Immature natural killer cell (primary cell): ENCODE results near the gene HEYL. TPM values are rescaled to one million over a fixed set of nuclear protein-coding genes. Genes with fewer than 3 reads are reported as not detected.

Experiments
- DNase-seq, 3 donors: peaks; one replicate each; pipeline ENCODE4 v3.0.0; 2022; ENCODE audit warnings: mixed read lengths in 1 of 3
- H3K27ac Mint-ChIP-seq, 6 donors: one replicate each; pipeline ENCODE4 v1.8.0; 2020; ENCODE audit warnings: mixed read lengths in 6 of 6, mild to moderate bottlenecking in 5 of 6, inconsistent platforms in 4 of 6, moderate library complexity in 3 of 6
- H3K27me3 Mint-ChIP-seq, 3 donors: one replicate each; pipeline ENCODE4 v1.8.0; 2020 to 2021; ENCODE audit warnings: low read depth in 3 of 3, mild to moderate bottlenecking in 3 of 3, mixed read lengths in 3 of 3, moderate library complexity in 3 of 3, inconsistent platforms in 1 of 3
- H3K36me3 Mint-ChIP-seq, 3 donors: one replicate each; pipeline ENCODE4 v1.8.0; 2020; ENCODE audit warnings: mixed read lengths in 3 of 3, inconsistent platforms in 2 of 3, mild to moderate bottlenecking in 2 of 3
- H3K4me1 Mint-ChIP-seq, 2 donors: one replicate each; pipeline ENCODE4 v1.8.0; 2020; ENCODE audit warnings: inconsistent platforms in 2 of 2, mild to moderate bottlenecking in 2 of 2, mixed read lengths in 2 of 2, moderate library complexity in 1 of 2
- H3K4me3 Mint-ChIP-seq, 5 donors: one replicate each; pipeline ENCODE4 v1.8.0; 2020; ENCODE audit warnings: mild to moderate bottlenecking in 5 of 5, mixed read lengths in 5 of 5, inconsistent platforms in 3 of 5, moderate library complexity in 3 of 5
- H3K9me3 Mint-ChIP-seq, 6 donors: one replicate each; pipeline ENCODE4 v1.8.0; 2020; ENCODE audit warnings: mild to moderate bottlenecking in 6 of 6, mixed read lengths in 6 of 6, inconsistent platforms in 4 of 6, moderate library complexity in 3 of 6
- polyA plus RNA-seq, 3 donors: library from polyadenylated mRNA; unstranded; fragments of 300-500 nt; fragmentation: Illumina TruSeq; gene quantifications; one replicate each; pipeline ENCODE4 v1.2.3, GENCODE V29; 2021

The HEYL gene
- polyA plus RNA-seq, 3 donors from 2014 or later = not detected

DNA sequence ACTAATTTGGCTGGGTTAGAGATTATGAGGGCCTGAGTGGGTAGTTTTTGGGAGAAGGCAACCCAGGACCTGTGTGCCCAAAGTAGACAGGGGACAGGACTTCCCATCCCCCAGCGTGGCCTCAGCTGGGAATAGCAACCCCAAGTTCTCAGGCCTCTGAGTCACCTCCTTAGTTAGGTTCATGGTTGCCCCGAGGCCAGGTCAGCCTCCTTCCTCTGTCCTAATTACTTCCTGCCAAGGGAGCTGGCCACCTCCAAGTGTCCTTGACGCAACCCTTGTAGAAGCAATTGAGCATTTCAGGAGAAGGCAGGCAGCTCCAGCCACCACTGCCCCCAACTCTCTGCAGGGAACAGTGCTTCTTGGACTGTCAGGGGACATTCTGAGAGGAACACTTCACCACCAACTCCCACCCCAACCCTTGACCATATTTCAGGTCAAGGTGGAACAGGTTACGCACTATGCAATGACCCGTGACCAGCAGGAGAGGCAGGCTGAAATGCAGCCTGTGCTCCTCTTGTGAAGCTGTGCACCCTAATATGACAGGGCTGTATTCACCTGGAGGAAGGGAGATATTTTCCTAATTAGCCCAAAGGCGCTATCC is 37.6 kb upstream of the HEYL start:
- DNase-seq = no peak
- Mint-ChIP-seq H3K9me3 (no peaks in the 10 kb centered on the region), H3K27ac (no peak overlapping the region), H3K4me1 (peaks cover 0 to 2% of the 10 kb centered on the region in 2 donors), H3K27me3 (peaks cover 2 to 16% (median 5%) of the 10 kb centered on the region in 3 donors), H3K36me3 (peaks cover 0 to 3% (median 0%) of the 10 kb centered on the region in 3 donors), H3K4me3 (no peak overlapping the region)

- Mint-ChIP-seq H3K9me3 (no peaks in the 10 kb centered on the region), H3K4me3 (no peak overlapping the region), H3K27ac (no peak overlapping the region), H3K36me3 (no peaks in the 10 kb centered on the region), H3K27me3 (peaks cover 7 to 20% (median 8%) of the 10 kb centered on the region in 3 donors), H3K4me1 (peaks cover 0 to 2% of the 10 kb centered on the region in 2 donors)
- no peak for DNase-seq
Observed at GRCh38 chr1:39675220-39675619, 35.8 kb upstream of the HEYL start.

- peaks cover 8 to 27% (median 11%) of the 10 kb centered on the region in 3 donors for H3K27me3 Mint-ChIP-seq
- no peaks in the 10 kb centered on the region for H3K9me3 Mint-ChIP-seq
- no peak overlapping the region for H3K4me3 Mint-ChIP-seq
- H3K27ac Mint-ChIP-seq = no peak overlapping the region
- DNase-seq = no peak
- H3K4me1 Mint-ChIP-seq = peaks cover 0 to 2% of the 10 kb centered on the region in 2 donors
- no peaks in the 10 kb centered on the region for H3K36me3 Mint-ChIP-seq
Observed at GRCh38 chr1:39673215-39673614, 33.8 kb upstream of the HEYL start.

DNA sequence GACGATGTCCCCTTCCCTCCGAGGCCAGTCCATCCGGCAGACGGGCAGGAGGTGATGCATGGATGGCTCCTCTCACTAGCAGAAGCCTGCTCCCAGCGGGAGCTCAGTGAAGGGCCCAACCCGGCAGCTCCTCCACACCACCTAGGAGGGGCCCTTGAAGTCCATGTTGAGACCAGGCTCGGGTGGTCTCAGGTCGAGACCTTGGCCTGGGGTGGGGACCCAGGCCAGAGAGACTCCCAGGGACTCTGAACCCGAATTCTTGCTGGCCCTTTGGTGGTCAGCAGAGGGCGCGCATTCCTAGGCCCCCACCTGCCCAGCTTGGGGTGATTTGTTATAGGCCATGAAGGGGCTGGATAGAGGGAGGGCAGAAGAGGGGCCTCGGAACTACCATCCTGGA is 33.1 kb upstream of the HEYL start:
- Mint-ChIP-seq H3K27me3 (peaks cover 9 to 28% (median 11%) of the 10 kb centered on the region in 3 donors), H3K36me3 (no peaks in the 10 kb centered on the region), H3K4me3 (peak overlapping the region; percentile 33 to 67 (median 61)), H3K9me3 (no peaks in the 10 kb centered on the region), H3K27ac (no peak overlapping the region), H3K4me1 (peaks cover 0 to 2% of the 10 kb centered on the region in 2 donors)
- DNase-seq = peak in 1 of 3 donors; percentile 17

DNA sequence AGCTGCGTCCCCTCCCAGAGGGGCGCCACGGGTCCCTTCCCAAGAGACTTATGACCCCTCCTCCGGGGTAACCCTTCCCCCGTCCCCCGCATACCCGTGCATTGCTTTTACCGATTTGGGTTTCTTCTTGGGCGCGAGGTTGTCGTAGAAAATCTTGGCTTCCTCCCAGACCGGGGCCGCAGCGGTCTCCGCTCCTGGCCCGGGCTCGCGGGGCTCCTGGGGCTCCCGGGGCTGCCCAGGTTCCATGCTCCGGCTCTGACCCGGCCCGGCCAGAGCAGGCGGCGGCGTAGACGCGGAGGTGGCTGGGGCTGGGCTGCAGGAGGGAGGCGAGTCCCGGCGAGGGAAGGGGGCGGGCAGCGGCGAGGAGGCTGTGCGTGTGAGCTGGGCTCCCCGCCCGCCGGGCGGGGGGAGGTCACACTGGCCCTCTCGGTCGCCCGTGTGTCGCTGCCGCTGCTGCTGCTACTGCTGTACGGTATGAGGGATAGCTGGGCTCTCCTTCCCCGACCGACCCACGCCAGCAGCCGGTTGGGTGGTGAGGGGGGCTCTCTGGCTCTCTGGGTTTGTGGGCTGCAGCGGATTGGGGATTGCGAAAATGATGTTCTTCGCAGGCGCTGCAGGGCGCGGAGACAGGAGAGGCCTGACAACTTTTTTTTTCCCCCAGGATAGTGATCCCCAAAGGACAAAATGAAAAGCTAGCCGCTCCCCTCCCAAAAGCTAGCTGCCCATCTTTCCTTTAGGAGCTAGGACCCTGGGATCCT is 32.5 kb upstream of the HEYL start, which contains the start of gene NT5C1A:
Gene NT5C1A, minus strand, starts transcription at position 315 of the 758 bp plus-strand sequence. Its CDS starts 69 bp downstream, at position 246.
- H3K27ac Mint-ChIP-seq = no peak within 1 kb of the TSS
- H3K27me3 Mint-ChIP-seq = peaks cover 9 to 28% (median 11%) of the 10 kb centered on the region in 3 donors
- peak in 2 of 3 donors; percentile 8 to 9 for DNase-seq
- peaks cover 0 to 2% of the 10 kb centered on the region in 2 donors for H3K4me1 Mint-ChIP-seq
- no peaks in the 10 kb centered on the region for H3K9me3 Mint-ChIP-seq
- peak within 1 kb of the TSS; percentile 33 to 67 (median 61) for H3K4me3 Mint-ChIP-seq
- no peaks in the 10 kb centered on the region for H3K36me3 Mint-ChIP-seq

DNA sequence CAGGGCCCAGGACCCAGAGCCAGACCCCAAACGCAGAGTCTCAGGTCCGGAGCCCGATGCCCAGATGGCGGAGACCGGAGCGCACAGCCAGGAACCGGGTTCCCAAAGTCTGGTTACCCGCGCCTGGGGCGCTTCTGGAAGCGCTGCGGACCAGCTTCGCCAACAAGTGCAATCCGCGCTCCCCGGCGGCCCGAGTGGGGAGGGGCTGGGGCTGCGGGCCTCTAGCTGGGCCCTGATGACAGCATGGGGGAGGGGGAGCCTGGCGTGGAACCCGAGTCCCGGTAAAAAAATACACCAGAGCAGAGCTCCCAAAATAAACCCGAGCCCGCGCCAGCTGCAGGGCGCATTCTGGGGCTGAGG is 32.0 kb upstream of the HEYL start:
- Mint-ChIP-seq H3K4me1 (peaks cover 0 to 2% of the 10 kb centered on the region in 2 donors), H3K27ac (no peak overlapping the region), H3K9me3 (no peaks in the 10 kb centered on the region), H3K36me3 (no peaks in the 10 kb centered on the region), H3K27me3 (peaks cover 9 to 28% (median 11%) of the 10 kb centered on the region in 3 donors), H3K4me3 (no peak overlapping the region)
- DNase-seq = no peak

DNA sequence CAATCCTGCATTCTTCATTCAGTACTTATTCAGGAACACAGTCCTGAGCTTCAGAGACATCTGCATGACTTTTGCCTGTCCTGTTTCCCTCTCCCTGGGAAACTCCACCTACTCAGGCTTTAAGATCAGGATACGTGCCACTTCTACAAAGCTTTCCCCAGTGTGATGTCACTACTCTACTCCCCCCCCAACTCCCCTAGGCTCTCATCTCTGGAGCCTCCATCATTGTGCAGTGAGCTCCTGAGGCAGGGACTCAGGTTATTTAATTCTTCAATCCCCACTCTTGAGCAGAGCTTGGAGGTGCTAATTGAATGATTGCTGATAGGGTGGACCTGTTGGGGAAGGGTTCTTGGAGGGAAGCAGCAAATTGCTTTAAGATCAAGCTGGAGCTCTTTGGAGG is 31.2 kb upstream of the HEYL start:
- Mint-ChIP-seq H3K4me1 (peaks cover 0 to 2% of the 10 kb centered on the region in 2 donors), H3K27me3 (peaks cover 9 to 26% (median 11%) of the 10 kb centered on the region in 3 donors), H3K36me3 (no peaks in the 10 kb centered on the region), H3K4me3 (peak overlapping the region in 2 of 5 donors; percentile 18 to 20), H3K27ac (no peak overlapping the region), H3K9me3 (no peaks in the 10 kb centered on the region)
- DNase-seq = no peak

- Mint-ChIP-seq H3K36me3 (no peaks in the 10 kb centered on the region), H3K4me3 (no peak overlapping the region), H3K9me3 (no peaks in the 10 kb centered on the region), H3K4me1 (peaks cover 0 to 2% of the 10 kb centered on the region in 2 donors), H3K27ac (no peak overlapping the region), H3K27me3 (peaks cover 7 to 25% (median 12%) of the 10 kb centered on the region in 3 donors)
- DNase-seq = no peak
Observed at GRCh38 chr1:39668894-39669293, 29.5 kb upstream of the HEYL start.

DNA sequence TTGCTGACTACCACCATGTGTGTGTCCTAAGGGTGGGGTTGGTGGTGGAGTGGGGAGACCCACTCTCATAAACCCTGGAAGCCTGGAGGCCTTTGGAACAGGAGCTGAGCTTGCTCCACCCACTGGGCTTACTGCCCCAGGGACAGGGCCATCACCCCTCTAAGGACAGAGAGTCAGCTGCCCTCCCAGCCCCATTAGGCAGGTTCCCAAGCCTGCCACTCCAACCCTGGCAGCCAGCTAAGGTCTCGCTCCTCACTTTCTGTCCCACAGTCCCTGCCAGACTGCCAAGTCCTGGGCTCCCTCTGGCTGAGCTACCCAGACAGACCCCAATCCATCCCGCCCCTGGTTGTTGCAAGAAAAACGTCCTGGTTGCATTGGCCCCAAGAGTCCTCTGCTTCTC is 28.7 kb upstream of the HEYL start:
- no peak overlapping the region for H3K27ac Mint-ChIP-seq
- peaks cover 7 to 20% (median 12%) of the 10 kb centered on the region in 3 donors for H3K27me3 Mint-ChIP-seq
- no peak overlapping the region for H3K4me3 Mint-ChIP-seq
- H3K36me3 Mint-ChIP-seq = no peaks in the 10 kb centered on the region
- H3K4me1 Mint-ChIP-seq = peaks cover 0 to 2% of the 10 kb centered on the region in 2 donors
- DNase-seq = no peak
- H3K9me3 Mint-ChIP-seq = no peaks in the 10 kb centered on the region

GRCh38 chr1:39666772-39667171 is 27.3 kb upstream of the HEYL start:
- Mint-ChIP-seq H3K4me1 (no peaks in the 10 kb centered on the region), H3K27ac (peak overlapping the region in 1 of 6 donors; percentile 2), H3K4me3 (no peak overlapping the region), H3K9me3 (no peaks in the 10 kb centered on the region), H3K36me3 (no peaks in the 10 kb centered on the region), H3K27me3 (peaks cover 7 to 12% (median 12%) of the 10 kb centered on the region in 3 donors)
- no peak for DNase-seq

DNA sequence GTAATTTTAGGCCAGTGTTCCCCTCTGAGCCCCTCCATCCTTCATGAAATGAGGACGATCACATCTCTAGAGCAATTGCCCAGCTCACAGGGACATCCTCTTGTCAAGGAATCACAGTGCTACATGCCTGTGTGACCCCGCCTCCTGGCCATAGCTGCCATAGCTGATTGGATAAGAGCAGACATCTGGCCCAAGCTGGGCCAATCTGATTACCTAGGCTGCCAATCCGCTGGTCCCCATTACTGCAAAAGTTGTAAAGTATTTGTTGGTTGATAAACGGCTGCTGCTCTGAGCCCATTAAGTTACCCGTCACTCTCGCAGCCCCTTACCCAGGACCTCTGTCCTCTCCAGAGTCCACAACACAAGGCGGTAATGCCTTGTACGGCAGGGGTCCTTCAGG is 24.1 kb upstream of the HEYL start:
- Mint-ChIP-seq H3K36me3 (no peaks in the 10 kb centered on the region), H3K27ac (no peak overlapping the region), H3K9me3 (no peaks in the 10 kb centered on the region), H3K27me3 (peaks cover 3 to 5% (median 3%) of the 10 kb centered on the region in 3 donors), H3K4me3 (no peak overlapping the region), H3K4me1 (no peaks in the 10 kb centered on the region)
- no peak for DNase-seq

DNA sequence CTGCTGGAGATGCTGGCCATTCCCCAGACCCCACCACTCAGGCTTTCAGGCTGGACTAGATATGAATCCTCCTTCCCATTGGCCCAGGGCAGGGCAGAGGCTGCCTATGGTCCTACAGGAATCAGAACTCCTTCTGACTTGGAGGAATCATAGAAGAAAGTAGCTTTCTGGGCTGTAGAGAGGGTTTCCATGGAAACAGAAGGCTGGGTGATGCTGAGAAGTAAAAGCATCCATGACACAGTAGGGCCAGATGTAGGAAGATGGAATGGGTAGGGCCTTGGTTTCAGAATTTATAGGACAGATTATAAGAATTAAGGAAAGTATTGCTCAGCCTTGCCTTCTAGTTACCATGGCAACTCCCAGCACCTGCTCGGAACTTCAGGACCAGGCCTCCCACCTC is 23.4 kb upstream of the HEYL start:
- Mint-ChIP-seq H3K27ac (no peak overlapping the region), H3K27me3 (peaks cover 0 to 3% (median 2%) of the 10 kb centered on the region in 3 donors), H3K4me3 (no peak overlapping the region), H3K9me3 (no peaks in the 10 kb centered on the region), H3K4me1 (peaks cover 1 to 3% of the 10 kb centered on the region in 2 donors), H3K36me3 (no peaks in the 10 kb centered on the region)
- DNase-seq = no peak

DNA sequence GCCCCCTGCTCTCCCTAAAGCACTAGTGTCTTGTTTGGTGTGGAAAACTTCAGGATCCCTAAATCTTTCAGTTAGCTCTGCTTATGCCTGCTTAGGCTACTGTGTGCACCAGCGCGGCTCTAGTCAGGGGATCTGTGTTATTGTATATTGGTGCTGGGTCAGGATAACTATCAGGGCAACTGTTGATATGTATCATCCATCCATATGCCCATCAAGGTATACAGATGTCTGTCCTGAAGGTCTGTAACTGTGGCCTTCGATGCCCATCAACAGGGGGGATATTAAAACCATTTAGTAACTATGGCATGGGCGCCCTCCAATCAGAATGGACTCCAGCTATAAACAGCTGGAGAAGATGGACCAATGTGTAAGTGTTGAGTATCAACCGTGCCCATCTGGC is 20.1 kb upstream of the HEYL start:
- no peak overlapping the region for H3K27ac Mint-ChIP-seq
- H3K27me3 Mint-ChIP-seq = peaks cover 0 to 3% (median 2%) of the 10 kb centered on the region in 3 donors
- DNase-seq = no peak
- peaks cover 3 to 5% of the 10 kb centered on the region in 2 donors for H3K4me1 Mint-ChIP-seq
- no peak overlapping the region for H3K4me3 Mint-ChIP-seq
- H3K36me3 Mint-ChIP-seq = no peaks in the 10 kb centered on the region
- H3K9me3 Mint-ChIP-seq = no peaks in the 10 kb centered on the region

GRCh38 chr1:39659110-39659509 is 19.7 kb upstream of the HEYL start:
- H3K27me3 Mint-ChIP-seq = peaks cover 0 to 4% (median 2%) of the 10 kb centered on the region in 3 donors
- H3K36me3 Mint-ChIP-seq = no peaks in the 10 kb centered on the region
- H3K4me1 Mint-ChIP-seq = peaks cover 3 to 5% of the 10 kb centered on the region in 2 donors
- no peak overlapping the region for H3K27ac Mint-ChIP-seq
- H3K9me3 Mint-ChIP-seq = no peaks in the 10 kb centered on the region
- no peak overlapping the region for H3K4me3 Mint-ChIP-seq
- DNase-seq = no peak
